ENCODE results near the gene LONP2. TPM values are rescaled to one million over a fixed set of nuclear protein-coding genes. Genes with fewer than 3 reads are reported as not detected.
"Not testable (repeated sequence)": the region's sequence is repeated elsewhere in the genome, so short reads cannot be mapped to it uniquely, and the experiment has no call there.

Gene LONP2
- total RNA-seq, 4 donors from 2014 or later = 50.8 to 80.9 (median 53.9) TPM

- TF ChIP-seq, protein P1, sequence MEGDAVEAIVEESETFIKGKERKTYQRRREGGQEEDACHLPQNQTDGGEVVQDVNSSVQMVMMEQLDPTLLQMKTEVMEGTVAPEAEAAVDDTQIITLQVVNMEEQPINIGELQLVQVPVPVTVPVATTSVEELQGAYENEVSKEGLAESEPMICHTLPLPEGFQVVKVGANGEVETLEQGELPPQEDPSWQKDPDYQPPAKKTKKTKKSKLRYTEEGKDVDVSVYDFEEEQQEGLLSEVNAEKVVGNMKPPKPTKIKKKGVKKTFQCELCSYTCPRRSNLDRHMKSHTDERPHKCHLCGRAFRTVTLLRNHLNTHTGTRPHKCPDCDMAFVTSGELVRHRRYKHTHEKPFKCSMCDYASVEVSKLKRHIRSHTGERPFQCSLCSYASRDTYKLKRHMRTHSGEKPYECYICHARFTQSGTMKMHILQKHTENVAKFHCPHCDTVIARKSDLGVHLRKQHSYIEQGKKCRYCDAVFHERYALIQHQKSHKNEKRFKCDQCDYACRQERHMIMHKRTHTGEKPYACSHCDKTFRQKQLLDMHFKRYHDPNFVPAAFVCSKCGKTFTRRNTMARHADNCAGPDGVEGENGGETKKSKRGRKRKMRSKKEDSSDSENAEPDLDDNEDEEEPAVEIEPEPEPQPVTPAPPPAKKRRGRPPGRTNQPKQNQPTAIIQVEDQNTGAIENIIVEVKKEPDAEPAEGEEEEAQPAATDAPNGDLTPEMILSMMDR (IDR thresholded peaks at IDR 0.05) = no peak
- peak; percentile 72 for ATAC-seq (ENCODE audit: low FRiP score)
- DNase-seq (ENCODE audit: low spot score) = no peak
Observed at GRCh38 chr16:48366165-48367093, 122.3 kb downstream of the LONP2 start.

- ATAC-seq (ENCODE audit: low FRiP score) (no peak), DNase-seq (ENCODE audit: low spot score) (no peak)
- TF ChIP-seq, protein P1 (IDR thresholded peaks at IDR 0.05) = no peak
Observed at GRCh38 chr16:48367441-48368049, 123.4 kb downstream of the LONP2 start.

- DNase-seq (ENCODE audit: low spot score) (no peak), ATAC-seq (ENCODE audit: low FRiP score) (no peak)
- TF ChIP-seq, protein P1 (IDR thresholded peaks at IDR 0.05) = no peak
Observed at GRCh38 chr16:48369765-48370164, 125.7 kb downstream of the LONP2 start.

- TF ChIP-seq, protein P1 (IDR thresholded peaks at IDR 0.05) = no peak
- DNase-seq (ENCODE audit: low spot score) (no peak), ATAC-seq (ENCODE audit: low FRiP score) (no peak)
Observed at GRCh38 chr16:48370229-48370628, 126.1 kb downstream of the LONP2 start.

GRCh38 chr16:48370668-48371392 is 126.7 kb downstream of the LONP2 start:
- DNase-seq (ENCODE audit: low spot score); ATAC-seq (ENCODE audit: low FRiP score): not testable (repeated sequence)

DNA sequence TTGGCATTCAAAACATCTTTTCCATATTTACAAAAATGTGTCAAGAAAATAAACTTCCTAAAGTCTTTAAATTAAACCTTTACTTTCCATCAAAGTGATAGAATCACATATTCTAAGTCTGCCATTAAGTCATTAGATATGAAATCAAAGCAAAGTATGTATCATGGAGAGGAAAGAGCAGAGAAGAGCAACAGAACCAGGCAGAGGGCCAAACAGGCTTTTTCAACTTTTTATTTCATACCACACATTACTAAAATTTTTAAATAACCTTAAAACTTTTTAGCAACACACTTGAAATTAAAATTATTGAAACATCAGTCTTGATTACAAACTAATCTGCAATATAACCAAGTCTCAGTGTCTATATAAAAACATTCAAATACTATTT is 127.3 kb downstream of the LONP2 start:
- DNase-seq (ENCODE audit: low spot score) (no peak), ATAC-seq (ENCODE audit: low FRiP score) (no peak)
- TF ChIP-seq, protein P1 (IDR thresholded peaks at IDR 0.05) = no peak

DNA sequence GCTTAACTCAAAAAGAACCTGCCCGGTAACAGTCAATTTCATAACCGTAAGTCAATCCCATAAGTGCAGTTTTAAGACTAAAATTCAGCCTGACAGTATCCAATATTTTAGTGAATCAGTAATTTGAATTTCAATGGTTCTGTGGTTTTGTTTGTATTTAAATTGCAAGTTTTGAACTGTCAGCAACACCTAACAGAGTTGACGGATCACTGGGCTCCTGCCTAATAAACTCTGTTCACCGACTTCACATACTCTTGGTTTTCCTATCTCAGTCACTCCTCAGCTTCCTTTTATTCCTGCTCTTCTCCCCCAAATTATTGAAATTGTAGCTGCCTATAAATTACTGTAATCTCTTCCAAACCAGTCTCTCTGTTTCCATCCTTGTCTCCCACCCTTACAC is 128.6 kb downstream of the LONP2 start:
- TF ChIP-seq, protein P1 (IDR thresholded peaks at IDR 0.05) = no peak
- ATAC-seq (ENCODE audit: low FRiP score) = no peak
- no peak for DNase-seq (ENCODE audit: low spot score)
